Stimulated activated CD8-positive, alpha-beta memory T cell treated with anti-CD3 and anti-CD28 coated beads, Interleukin-15, amount 100 ng/mL, for 48 hours (primary cell): ENCODE results near the gene COX4I1.

Experiments
- DNase-seq, 2 donors: peaks; one replicate each; pipeline ENCODE4 v3.0.0-alpha.2; 2020; ENCODE audit warnings: low read depth in 2 of 2

Gene COX4I1

GRCh38 chr16:85840801-85841200 lies 41.3 kb downstream of the COX4I1 start:
- no peak for DNase-seq

DNA sequence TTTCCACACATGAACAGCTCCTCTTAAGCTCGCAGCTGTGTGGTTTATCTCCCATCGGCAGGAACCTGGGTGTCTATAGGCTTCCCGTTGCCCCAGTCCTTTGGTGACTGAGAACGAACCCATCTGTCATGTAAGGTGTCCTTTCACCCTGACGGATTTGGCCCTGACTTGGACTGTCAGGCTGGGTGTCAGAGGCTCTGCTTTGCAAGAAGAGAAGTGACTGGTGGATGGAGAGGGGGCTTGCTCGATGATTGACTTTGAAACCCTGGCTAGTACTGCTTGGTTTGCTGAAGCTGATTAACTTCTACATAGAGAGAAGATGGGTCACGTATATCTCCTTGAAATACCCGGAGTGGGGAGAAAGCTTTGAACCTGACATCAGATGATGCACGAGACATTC lies 42.9 kb downstream of the COX4I1 start:
- DNase-seq = no peak

- DNase-seq = no peak
Measured at GRCh38 chr16:85842848-85843247, 43.4 kb downstream of the COX4I1 start.

DNA sequence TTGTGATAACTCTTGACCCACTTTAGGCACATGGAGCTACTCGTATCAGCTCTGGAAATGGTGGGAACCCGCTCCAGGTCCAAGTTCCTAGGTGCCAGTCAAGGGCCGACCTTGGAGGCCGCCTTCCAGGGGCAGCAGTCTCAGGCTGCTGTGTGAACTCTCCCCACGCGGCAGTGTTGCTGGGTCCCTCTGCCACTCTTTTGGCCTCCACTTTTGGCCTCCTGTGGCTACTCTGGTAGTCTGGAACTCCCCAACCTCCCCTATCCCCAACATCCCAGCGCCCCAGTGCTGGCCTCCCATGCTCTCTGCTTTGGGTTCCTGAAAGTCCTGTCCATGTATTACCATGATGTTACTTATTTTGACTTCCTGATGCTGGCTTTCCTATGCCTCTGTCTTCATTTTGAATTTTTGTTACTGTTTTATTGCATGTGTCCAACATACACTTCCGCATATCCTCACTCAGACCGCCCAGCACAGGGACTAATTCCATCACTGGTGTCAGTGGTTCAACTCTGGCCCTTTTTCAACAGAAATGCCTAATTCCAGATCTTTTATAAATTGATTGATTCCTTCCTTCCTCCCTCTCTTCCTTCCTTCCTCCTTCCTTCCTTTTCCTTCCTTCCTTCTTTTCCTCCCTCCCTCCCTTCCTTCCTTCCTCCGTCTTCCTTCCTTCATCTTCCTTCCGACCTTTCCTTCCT lies 44.1 kb downstream of the COX4I1 start:
- no peak for DNase-seq

- no peak for DNase-seq
Measured at GRCh38 chr16:85844169-85844481, 44.6 kb downstream of the COX4I1 start.

GRCh38 chr16:85844786-85845185 lies 45.3 kb downstream of the COX4I1 start:
- no peak for DNase-seq

DNA sequence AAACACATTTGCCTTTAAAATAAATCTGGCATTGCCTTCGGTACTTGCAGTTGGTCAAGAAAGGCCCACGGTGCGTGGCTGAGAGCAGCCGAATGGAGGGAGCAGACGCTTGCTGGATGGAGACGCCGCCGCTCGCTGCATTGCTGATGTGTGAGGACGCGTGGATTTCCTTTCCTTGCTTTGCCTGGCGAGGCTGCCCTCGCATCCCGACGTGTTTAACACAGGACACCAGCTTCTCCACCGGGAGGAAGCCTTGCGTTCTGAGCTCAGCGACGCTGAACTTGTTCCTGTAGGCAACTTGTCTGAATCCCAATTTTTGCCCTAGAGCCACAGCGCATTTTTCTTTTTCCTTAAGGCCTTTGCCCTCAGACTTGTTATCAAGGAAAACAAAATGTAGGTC lies 45.8 kb downstream of the COX4I1 start:
- DNase-seq = no peak

- DNase-seq = no peak
Measured at GRCh38 chr16:85846461-85846860, 47.0 kb downstream of the COX4I1 start.

- DNase-seq = no peak
Measured at GRCh38 chr16:85847036-85847435, 47.5 kb downstream of the COX4I1 start.

- DNase-seq = no peak
Measured at GRCh38 chr16:85847681-85848601, 48.4 kb downstream of the COX4I1 start.

- no peak for DNase-seq
Measured at GRCh38 chr16:85848986-85849385, 49.5 kb downstream of the COX4I1 start.

DNA sequence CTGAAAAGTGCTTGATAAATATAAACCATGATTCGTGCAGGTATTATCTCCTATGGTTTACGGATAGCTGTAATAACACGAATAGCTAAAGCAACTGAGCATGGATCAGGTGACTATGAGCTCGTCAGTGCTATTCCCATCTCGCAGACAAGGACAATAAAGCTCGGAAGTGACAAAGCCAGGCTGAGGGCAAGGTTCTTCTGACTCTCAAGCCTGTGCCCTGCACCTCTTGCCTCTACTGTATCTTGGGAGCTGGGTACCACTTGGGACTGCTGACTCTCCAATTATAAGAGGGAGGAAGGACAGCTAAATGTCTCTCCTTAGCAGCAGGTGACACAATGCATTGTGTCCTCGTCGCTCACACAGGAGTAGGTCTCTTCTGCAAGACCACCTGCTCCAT lies 49.9 kb downstream of the COX4I1 start:
- DNase-seq = no peak

GRCh38 chr16:85850344-85850880 lies 50.9 kb downstream of the COX4I1 start:
- no peak for DNase-seq

GRCh38 chr16:85851034-85851785 lies 51.7 kb downstream of the COX4I1 start:
- DNase-seq = no peak

- no peak for DNase-seq
Measured at GRCh38 chr16:85853547-85854545, 54.4 kb downstream of the COX4I1 start.

- DNase-seq = no peak
Measured at GRCh38 chr16:85854935-85855334, 55.4 kb downstream of the COX4I1 start.

- no peak for DNase-seq
Measured at GRCh38 chr16:85856079-85856478, 56.6 kb downstream of the COX4I1 start.

GRCh38 chr16:85856585-85856984 lies 57.1 kb downstream of the COX4I1 start:
- no peak for DNase-seq
